Astrocyte (in vitro differentiated cells and primary cell): ENCODE data around the gene STON2.

ENCODE experiments used
- EZH2 ChIP-seq: IDR thresholded peaks from 2 replicates; pipeline ENCODE4 v1.6.1; 2012; ENCODE audit warnings: mild to moderate bottlenecking, low read length, inconsistent platforms; ENCODE audit not compliant: insufficient read depth
- TF ChIP-seq, protein P1 (sequence below): IDR thresholded peaks from 2 replicates; pipeline ENCODE4 v1.5.1; 2011; ENCODE audit warnings: low read depth, mild to moderate bottlenecking, inconsistent platforms, low read length, moderate library complexity; ENCODE audit not compliant: insufficient read depth

GRCh38 chr14:81298122-81298521 is 102.0 kb downstream of the STON2 start:
- TF ChIP-seq, protein P1, sequence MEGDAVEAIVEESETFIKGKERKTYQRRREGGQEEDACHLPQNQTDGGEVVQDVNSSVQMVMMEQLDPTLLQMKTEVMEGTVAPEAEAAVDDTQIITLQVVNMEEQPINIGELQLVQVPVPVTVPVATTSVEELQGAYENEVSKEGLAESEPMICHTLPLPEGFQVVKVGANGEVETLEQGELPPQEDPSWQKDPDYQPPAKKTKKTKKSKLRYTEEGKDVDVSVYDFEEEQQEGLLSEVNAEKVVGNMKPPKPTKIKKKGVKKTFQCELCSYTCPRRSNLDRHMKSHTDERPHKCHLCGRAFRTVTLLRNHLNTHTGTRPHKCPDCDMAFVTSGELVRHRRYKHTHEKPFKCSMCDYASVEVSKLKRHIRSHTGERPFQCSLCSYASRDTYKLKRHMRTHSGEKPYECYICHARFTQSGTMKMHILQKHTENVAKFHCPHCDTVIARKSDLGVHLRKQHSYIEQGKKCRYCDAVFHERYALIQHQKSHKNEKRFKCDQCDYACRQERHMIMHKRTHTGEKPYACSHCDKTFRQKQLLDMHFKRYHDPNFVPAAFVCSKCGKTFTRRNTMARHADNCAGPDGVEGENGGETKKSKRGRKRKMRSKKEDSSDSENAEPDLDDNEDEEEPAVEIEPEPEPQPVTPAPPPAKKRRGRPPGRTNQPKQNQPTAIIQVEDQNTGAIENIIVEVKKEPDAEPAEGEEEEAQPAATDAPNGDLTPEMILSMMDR = no peak
- TF ChIP-seq EZH2 = no peak
